SU-DHL-6 (cell line): ENCODE data around the gene STUB1.

Source experiments
- H2AFZ ChIP-seq: fragments of 200-600 bp; sonication (generic); 2 replicates; pipeline ENCODE4 v1.6.1; 2014; ENCODE audit warnings: low read depth, mild to moderate bottlenecking, moderate library complexity, mixed read lengths, antibody characterized with exemption, low read length; ENCODE audit not compliant: severe bottlenecking
- H3F3A ChIP-seq: fragments of 200-600 bp; shearing (Covaris generic); 2 replicates; pipeline ENCODE4 v1.6.0; 2016; ENCODE audit warnings: antibody characterized with exemption, mild to moderate bottlenecking; ENCODE audit not compliant: insufficient read depth
- H3K27ac ChIP-seq: fragments of 200-600 bp; sonication (generic); 2 replicates; pipeline ENCODE4 v1.5.1; 2016; ENCODE audit warnings: low read depth, mild to moderate bottlenecking, low read length, moderate library complexity, mixed read lengths
- H3K27me3 ChIP-seq: fragments of 200-600 bp; sonication (generic), shearing (Covaris generic); 2 replicates; pipeline ENCODE4 v1.6.0; 2014; ENCODE audit warnings: mild to moderate bottlenecking, low read length
- H3K36me3 ChIP-seq: fragments of 200-600 bp; sonication (generic); 2 replicates; pipeline ENCODE4 v1.6.1; 2014; ENCODE audit warnings: mild to moderate bottlenecking, low read length, mixed read lengths
- H3K4me2 ChIP-seq: fragments of 300-600, 200-600 bp; shearing (Covaris generic), sonication (generic); 2 replicates; pipeline ENCODE4 v1.6.0; 2014; ENCODE audit warnings: low read length, low read depth, mild to moderate bottlenecking; ENCODE audit not compliant: poor library complexity, severe bottlenecking
- H3K4me3 ChIP-seq: fragments of 200-600 bp; sonication (generic); 2 replicates; pipeline ENCODE4 v1.5.1; 2014; ENCODE audit warnings: antibody characterized with exemption, low read length, mild to moderate bottlenecking, mixed read lengths; ENCODE audit not compliant: insufficient read depth, poor library complexity, severe bottlenecking
- H3K79me2 ChIP-seq: fragments of 200-600 bp; sonication (generic); 2 replicates; pipeline ENCODE4 v1.6.1; 2014; ENCODE audit warnings: mild to moderate bottlenecking, low read length, moderate library complexity; ENCODE audit not compliant: insufficient read depth
- H3K9ac ChIP-seq: fragments of 200-600 bp; sonication (generic); 2 replicates; pipeline ENCODE4 v1.7.0; 2014; ENCODE audit warnings: mild to moderate bottlenecking, low read length
- H3K9me2 ChIP-seq: fragments of 200-600 bp; sonication (generic); replicated peaks from 2 replicates; pipeline ENCODE4 v1.6.1; 2014; ENCODE audit warnings: low read length; ENCODE audit not compliant: insufficient read depth
- H3K9me3 ChIP-seq: fragments of 200-600 bp; sonication (generic); 2 replicates; pipeline ENCODE4 v1.6.1; 2014; ENCODE audit warnings: low read length, mixed read lengths; ENCODE audit not compliant: insufficient read depth
- H4K20me1 ChIP-seq: fragments of 200-600 bp; sonication (generic); 2 replicates; pipeline ENCODE4 v1.6.1; 2014; ENCODE audit warnings: low read depth, mild to moderate bottlenecking, antibody characterized with exemption, low read length, moderate library complexity, mixed read lengths
- CTCF ChIP-seq: fragments of 200-600 bp; sonication (generic); IDR thresholded peaks from one replicate; pipeline ENCODE4 v1.5.1; 2017; ENCODE audit warnings: antibody characterized with exemption, mild to moderate bottlenecking, low read length, moderate library complexity; ENCODE audit not compliant: insufficient read depth, poor library complexity, severe bottlenecking
- EZH2phosphoT487 ChIP-seq: fragments of 200-600 bp; sonication (generic), shearing (Covaris generic); conservative IDR thresholded peaks from 2 replicates; pipeline ENCODE4 v1.6.1; 2018; ENCODE audit warnings: mild to moderate bottlenecking, antibody characterized with exemption, low read length, moderate library complexity, mixed read lengths

The STUB1 gene

GRCh38 chr16:694187-694862 is 14.1 kb downstream of the STUB1 start:
- Histone ChIP-seq H3K9me2 (no peaks in the 10 kb centered on the region), H3F3A (0 out of 2 replicates have a peak, but pooled peaks cover 3% of the 10 kb centered on the region), H3K27me3 (no peaks in the 10 kb centered on the region), H4K20me1 (no peaks in the 10 kb centered on the region), H3K9ac (no peak overlapping the region), H3K9me3 (no peaks in the 10 kb centered on the region), H3K79me2 (no peaks in the 10 kb centered on the region), H3K4me3 (no peak overlapping the region), H3K27ac (no peak overlapping the region), H2AFZ (no peak overlapping the region), H3K4me2 (peak overlapping the region; percentile 37), H3K36me3 (no peaks in the 10 kb centered on the region)
- TF ChIP-seq EZH2phosphoT487 (no peak), CTCF (no peak)

- Histone ChIP-seq H2AFZ (no peak overlapping the region), H3K36me3 (no peaks in the 10 kb centered on the region), H3K9me3 (no peaks in the 10 kb centered on the region), H3K27me3 (no peaks in the 10 kb centered on the region), H3K9me2 (no peaks in the 10 kb centered on the region), H3K4me2 (peak overlapping the region; percentile 37), H4K20me1 (no peaks in the 10 kb centered on the region), H3K79me2 (no peaks in the 10 kb centered on the region), H3K4me3 (no peak overlapping the region), H3K27ac (no peak overlapping the region), H3F3A (0 out of 2 replicates have a peak, but pooled peaks cover 3% of the 10 kb centered on the region), H3K9ac (no peak overlapping the region)
- TF ChIP-seq EZH2phosphoT487: no peak
- no peak for TF ChIP-seq CTCF
Measured at GRCh38 chr16:694863-695354, 14.7 kb downstream of the STUB1 start.

DNA sequence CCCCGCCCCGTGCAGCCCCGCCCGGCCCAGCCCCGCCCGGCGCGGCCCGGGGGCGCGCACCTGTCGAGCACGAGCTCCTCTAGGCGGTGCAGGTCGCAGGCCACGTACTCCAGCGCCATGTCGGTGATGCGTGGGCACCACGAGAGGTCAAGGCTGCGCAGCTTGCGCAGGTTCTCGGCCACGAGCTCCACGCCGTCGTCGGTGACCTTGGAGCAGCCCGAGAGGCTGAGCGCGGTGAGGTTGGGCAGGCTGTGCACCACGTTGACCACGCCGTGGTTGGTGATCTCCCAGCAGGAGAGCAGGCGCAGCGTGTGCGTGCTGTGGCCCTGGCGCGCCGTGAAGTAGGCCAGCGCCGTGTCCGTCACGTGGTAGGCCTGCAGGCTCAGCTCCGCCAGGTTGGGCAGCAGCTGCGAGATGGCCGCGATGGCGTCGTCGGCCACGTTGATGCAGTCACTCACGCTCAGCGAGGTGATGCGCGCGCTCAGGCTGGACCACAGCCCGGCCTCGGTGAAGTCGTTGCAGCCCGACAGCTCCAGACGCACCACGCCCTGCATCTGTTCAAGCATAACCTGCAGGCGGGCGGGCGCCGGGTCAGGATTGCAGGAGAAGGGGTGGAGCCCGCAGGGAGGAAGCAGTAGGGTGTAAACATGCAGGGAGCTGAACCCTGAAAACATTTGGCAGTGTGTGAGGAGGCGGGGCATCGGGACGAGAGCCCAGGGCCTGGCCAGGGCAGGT is 15.3 kb downstream of the STUB1 start:
- H4K20me1 ChIP-seq: no peaks in the 10 kb centered on the region
- H3K9ac ChIP-seq: no peak overlapping the region
- no peaks in the 10 kb centered on the region for H3K9me2 ChIP-seq
- no peaks in the 10 kb centered on the region for H3K36me3 ChIP-seq
- H2AFZ ChIP-seq: no peak overlapping the region
- no peaks in the 10 kb centered on the region for H3K79me2 ChIP-seq
- H3K27me3 ChIP-seq: no peaks in the 10 kb centered on the region
- no peak overlapping the region for H3K4me3 ChIP-seq
- TF ChIP-seq CTCF: no peak
- TF ChIP-seq EZH2phosphoT487: no peak
- no peak overlapping the region for H3K27ac ChIP-seq
- H3K4me2 ChIP-seq: peak overlapping the region; percentile 41
- no peaks in the 10 kb centered on the region for H3K9me3 ChIP-seq
- H3F3A ChIP-seq: 0 out of 2 replicates have a peak, but pooled peaks cover 3% of the 10 kb centered on the region
